SK-N-SH (cell line): ENCODE results near the gene MT2A. TPM values are rescaled to one million over a fixed set of nuclear protein-coding genes. Genes with fewer than 3 reads are reported as not detected.

Experiments used
- CTCF ChIA-PET: fragments of 300-600, 350-600 bp; formaldehyde crosslinking; extraction: SDS; loops from one replicate; lab custom pipeline; 2021; lab: Yijun Ruan, JAX
- POLR2A ChIA-PET: fragments of 350-600 bp; sonication (Branson Sonifier 250); formaldehyde crosslinking; extraction: SDS; loops from one replicate; lab custom pipeline; 2020; ENCODE audit warnings: antibody characterized with exemption, inconsistent platforms; lab: Yijun Ruan, JAX
- DNase-seq: peaks from one replicate; pipeline ENCODE4 v3.0.0; 2012
- H2AFZ ChIP-seq: fragments of 200-600 bp; sonication (generic); 2 replicates; pipeline ENCODE4 v1.8.1; 2016; ENCODE audit warnings: antibody characterized with exemption, mild to moderate bottlenecking, low read depth
- H3F3A ChIP-seq: fragments of 200-600 bp; sonication (generic); replicated peaks from 2 replicates; pipeline ENCODE3; 2016; ENCODE audit warnings: antibody characterized with exemption, mild to moderate bottlenecking; ENCODE audit not compliant: insufficient read depth
- H3K27ac ChIP-seq, 2 experiments: fragments of 200-500 bp in 1 of 2; fragments of 200-600 bp in 1 of 2; sonication (Bioruptor generic) in 1 of 2; sonication (generic), shearing (Covaris generic) in 1 of 2; 2 replicates each; pipeline versions ENCODE4 v1.5.1 to v1.6.1; 2014 to 2016; ENCODE audit warnings: low read depth in 2 of 2, inconsistent platforms in 1 of 2, low read length in 1 of 2, mild to moderate bottlenecking in 1 of 2, mixed read lengths in 1 of 2
- H3K27me3 ChIP-seq: fragments of 200-600 bp; sonication (generic), shearing (Covaris generic); 2 replicates; pipeline ENCODE4 v1.6.1; 2016; ENCODE audit warnings: mixed run types; ENCODE audit not compliant: insufficient read depth
- H3K36me3 ChIP-seq, 2 experiments: fragments of 200-500 bp in 1 of 2; fragments of 200-600 bp in 1 of 2; sonication (Bioruptor generic) in 1 of 2; sonication (generic) in 1 of 2; replicated peaks in 1 of 2; 2 replicates each; pipeline versions ENCODE3 to v1.5.1; 2014 to 2016; ENCODE audit warnings: low read length in 1 of 2, mild to moderate bottlenecking in 1 of 2; ENCODE audit not compliant: insufficient read depth in 2 of 2, control insufficient read depth in 1 of 2
- H3K4me1 ChIP-seq, 2 experiments: fragments of 200-500 bp in 1 of 2; fragments of 200-600 bp in 1 of 2; sonication (Bioruptor generic) in 1 of 2; sonication (generic), shearing (Covaris generic) in 1 of 2; 2 replicates each; pipeline versions ENCODE4 v1.5.1 to v1.6.1; 2014 to 2016; ENCODE audit warnings: low read depth in 1 of 2, low read length in 1 of 2, mixed run types in 1 of 2; ENCODE audit not compliant: insufficient read depth in 2 of 2, control insufficient read depth in 1 of 2
- H3K4me2 ChIP-seq: fragments of 200-600 bp; sonication (generic), shearing (Covaris generic); 2 replicates; pipeline ENCODE4 v1.6.1; 2017; ENCODE audit warnings: mixed run types
- H3K4me3 ChIP-seq, 2 experiments: fragments of 200-500 bp in 1 of 2; fragments of 200-600 bp in 1 of 2; sonication (Bioruptor generic) in 1 of 2; sonication (generic), shearing (Covaris generic) in 1 of 2; 2 replicates each; pipeline versions ENCODE4 v1.5.1 to v1.8.1; 2014 to 2016; ENCODE audit warnings: low read depth in 2 of 2, inconsistent platforms in 1 of 2, low read length in 1 of 2, mild to moderate bottlenecking in 1 of 2, mixed read lengths in 1 of 2, moderate library complexity in 1 of 2
- H3K79me2 ChIP-seq: fragments of 200-600 bp; sonication (generic); 2 replicates; pipeline ENCODE4 v1.8.1; 2017; ENCODE audit warnings: mild to moderate bottlenecking; ENCODE audit not compliant: insufficient read depth
- H3K9ac ChIP-seq: fragments of 200-600 bp; sonication (generic); 2 replicates; pipeline ENCODE4 v1.6.1; 2017; ENCODE audit warnings: mixed run types
- H3K9me2 ChIP-seq: fragments of 200-600 bp; sonication (generic); 2 replicates; pipeline ENCODE4 v1.6.1; 2017; ENCODE audit warnings: mixed run types
- H3K9me3 ChIP-seq: fragments of 200-600 bp; sonication (generic); 2 replicates; pipeline ENCODE4 v1.6.1; 2017; ENCODE audit warnings: mixed run types, mild to moderate bottlenecking, moderate library complexity
- H4K20me1 ChIP-seq: fragments of 200-600 bp; sonication (generic); 2 replicates; pipeline ENCODE4 v1.6.1; 2017; ENCODE audit warnings: mild to moderate bottlenecking, mixed run types; ENCODE audit not compliant: insufficient read depth
- EZH2phosphoT487 ChIP-seq: fragments of 200-600 bp; sonication (generic); IDR thresholded peaks from 2 replicates; pipeline ENCODE4 v1.6.1; 2017; ENCODE audit warnings: low read depth, mixed run types, mild to moderate bottlenecking, antibody characterized with exemption, moderate library complexity, borderline replicate concordance
- FOSL2 ChIP-seq: IDR thresholded peaks from 2 replicates; pipeline ENCODE4 v1.4.0; 2012; ENCODE audit warnings: low read depth, mild to moderate bottlenecking, moderate library complexity, borderline replicate concordance
- FOXJ3 ChIP-seq: sonication (generic); formaldehyde crosslinking; IDR thresholded peaks from 2 replicates; pipeline ENCODE4 v1.5.1; 2020; ENCODE audit warnings: mild to moderate bottlenecking, missing genetic modification reagents
- FOXM1 ChIP-seq: IDR thresholded peaks from 2 replicates; pipeline ENCODE4 v1.4.0; 2012; ENCODE audit warnings: low read depth, mild to moderate bottlenecking
- GABPA ChIP-seq: IDR thresholded peaks from 2 replicates; pipeline ENCODE4 v1.4.0; 2012; ENCODE audit warnings: low read depth, mild to moderate bottlenecking
- MXI1 ChIP-seq: IDR thresholded peaks from 2 replicates; pipeline ENCODE4 v1.6.1; 2012; ENCODE audit warnings: mild to moderate bottlenecking, low read depth, low read length, improper control_type of control experiment
- NFIC ChIP-seq: IDR thresholded peaks from 2 replicates; pipeline ENCODE4 v1.4.0; 2012; ENCODE audit warnings: borderline replicate concordance
- NRF1 ChIP-seq: IDR thresholded peaks from 2 replicates; pipeline ENCODE4 v1.6.1; 2012; ENCODE audit warnings: low read depth, mild to moderate bottlenecking, low read length
- POLR2AphosphoS5 ChIP-seq: IDR thresholded peaks from 2 replicates; pipeline ENCODE4 v1.6.1; 2012; ENCODE audit warnings: low read depth, low read length
- RAD21 ChIP-seq: IDR thresholded peaks from 2 replicates; pipeline ENCODE4 v1.6.1; 2012; ENCODE audit warnings: mild to moderate bottlenecking, low read length
- RCOR1 ChIP-seq: fragments of 150-350 bp; IDR thresholded peaks from 2 replicates; pipeline ENCODE4 v1.6.1; 2017; ENCODE audit warnings: antibody characterized with exemption, low read length
- RXRA ChIP-seq: IDR thresholded peaks from 2 replicates; pipeline ENCODE4 v1.4.0; 2012; ENCODE audit warnings: low read depth, mild to moderate bottlenecking, borderline replicate concordance
- TAF1 ChIP-seq: IDR thresholded peaks from 2 replicates; pipeline ENCODE4 v1.6.1; 2012; ENCODE audit warnings: low read depth, mild to moderate bottlenecking, low read length, moderate library complexity, borderline replicate concordance
- TCF12 ChIP-seq: IDR thresholded peaks from 2 replicates; pipeline ENCODE4 v1.4.0; 2012
- TEAD4 ChIP-seq: IDR thresholded peaks from 2 replicates; pipeline ENCODE4 v1.4.0; 2012; ENCODE audit warnings: mild to moderate bottlenecking, borderline replicate concordance; ENCODE audit not compliant: insufficient read depth
- WGBS: methylation state at CpG from one replicate; pipeline ENCODE4 v1.1.6; 2017; ENCODE audit warnings: low lambda C conversion rate; 5-methylcytosine and 5-hydroxymethylcytosine counted together
- polyA plus RNA-seq, 3 experiments: library from polyadenylated mRNA; depleted of rRNA; stranded (reverse); fragments of >200 nt; gene quantifications; 2 replicates each; pipeline ENCODE4 v1.2.3, GENCODE V29; 2012
- TF ChIP-seq, protein P1 (sequence below): fragments of 200-600 bp; sonication (generic); IDR thresholded peaks from 2 replicates; pipeline ENCODE4 v1.6.1; 2017; ENCODE audit warnings: antibody characterized with exemption, mild to moderate bottlenecking, moderate library complexity
- TF ChIP-seq, protein P2 (sequence below): IDR thresholded peaks from 2 replicates; pipeline ENCODE4 v1.4.0; 2012; ENCODE audit warnings: low read depth
- TF ChIP-seq, protein P3 (sequence below): fragments of 150-350 bp; IDR thresholded peaks from 2 replicates; pipeline ENCODE4 v1.6.1; 2017; ENCODE audit warnings: antibody characterized with exemption, low read length, low read depth, borderline replicate concordance

Gene MT2A
- polyA plus RNA-seq, 1 of the 3 experiments (the other 2 are of a cell fraction): 133 TPM

DNA sequence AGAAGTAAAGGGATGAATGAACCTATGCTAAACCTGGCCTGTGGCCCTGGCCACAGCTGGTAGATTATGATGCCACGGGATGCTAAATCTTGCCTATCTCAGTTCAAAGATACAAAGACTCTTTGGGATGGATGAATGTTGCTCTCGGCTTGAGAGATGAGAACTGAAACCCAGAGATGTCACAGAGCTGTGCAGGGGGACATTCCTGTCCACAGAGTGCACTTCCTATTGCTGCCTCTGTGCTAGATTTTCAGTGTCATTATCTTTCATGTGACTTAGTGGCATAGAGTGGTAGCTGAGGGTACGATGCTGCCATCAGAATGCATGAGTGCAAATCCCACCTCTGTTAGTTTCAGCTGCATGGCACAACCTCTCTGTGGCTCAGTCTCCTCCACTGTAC, 21.8 kb downstream of the MT2A start:
- no peaks in the 10 kb centered on the region for H3K9me3 ChIP-seq
- H3K4me1 ChIP-seq: peaks cover 7 to 23% of the 10 kb centered on the region in 2 experiments; a peak in 1 of 4 replicates
- no peak overlapping the region for H3K4me2 ChIP-seq
- ChIA-PET CTCF (interaction anchor here (1.1 to 1.7 kb wide), 3 partner anchors 12 to 72 kb away, joined by 3 to 6 read pairs (median 5); no protein-coding TSS in a partner anchor), POLR2A (interaction anchor here (0.6 to 1.2 kb wide), 2 partner anchors 12 to 21 kb away, joined by 3 read pairs; no protein-coding TSS in a partner anchor)
- WGBS: 67% methylated on average over 3 of the region's 3 CpGs
- H2AFZ ChIP-seq: no peak overlapping the region
- no peaks in the 10 kb centered on the region for H4K20me1 ChIP-seq
- no peak overlapping the region for H3K4me3 ChIP-seq
- peak; percentile 54 for DNase-seq
- no peaks in the 10 kb centered on the region for H3K9me2 ChIP-seq
- peaks cover 7% of the 10 kb centered on the region for H3F3A ChIP-seq
- TF ChIP-seq NRF1: no peak
- TF ChIP-seq, protein P1, sequence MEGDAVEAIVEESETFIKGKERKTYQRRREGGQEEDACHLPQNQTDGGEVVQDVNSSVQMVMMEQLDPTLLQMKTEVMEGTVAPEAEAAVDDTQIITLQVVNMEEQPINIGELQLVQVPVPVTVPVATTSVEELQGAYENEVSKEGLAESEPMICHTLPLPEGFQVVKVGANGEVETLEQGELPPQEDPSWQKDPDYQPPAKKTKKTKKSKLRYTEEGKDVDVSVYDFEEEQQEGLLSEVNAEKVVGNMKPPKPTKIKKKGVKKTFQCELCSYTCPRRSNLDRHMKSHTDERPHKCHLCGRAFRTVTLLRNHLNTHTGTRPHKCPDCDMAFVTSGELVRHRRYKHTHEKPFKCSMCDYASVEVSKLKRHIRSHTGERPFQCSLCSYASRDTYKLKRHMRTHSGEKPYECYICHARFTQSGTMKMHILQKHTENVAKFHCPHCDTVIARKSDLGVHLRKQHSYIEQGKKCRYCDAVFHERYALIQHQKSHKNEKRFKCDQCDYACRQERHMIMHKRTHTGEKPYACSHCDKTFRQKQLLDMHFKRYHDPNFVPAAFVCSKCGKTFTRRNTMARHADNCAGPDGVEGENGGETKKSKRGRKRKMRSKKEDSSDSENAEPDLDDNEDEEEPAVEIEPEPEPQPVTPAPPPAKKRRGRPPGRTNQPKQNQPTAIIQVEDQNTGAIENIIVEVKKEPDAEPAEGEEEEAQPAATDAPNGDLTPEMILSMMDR: no peak
- TF ChIP-seq, protein P2, sequence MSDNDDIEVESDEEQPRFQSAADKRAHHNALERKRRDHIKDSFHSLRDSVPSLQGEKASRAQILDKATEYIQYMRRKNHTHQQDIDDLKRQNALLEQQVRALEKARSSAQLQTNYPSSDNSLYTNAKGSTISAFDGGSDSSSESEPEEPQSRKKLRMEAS: no peak
- no peak for TF ChIP-seq MXI1
- no peak for TF ChIP-seq NFIC
- no peak for TF ChIP-seq EZH2phosphoT487
- TF ChIP-seq, protein P3, sequence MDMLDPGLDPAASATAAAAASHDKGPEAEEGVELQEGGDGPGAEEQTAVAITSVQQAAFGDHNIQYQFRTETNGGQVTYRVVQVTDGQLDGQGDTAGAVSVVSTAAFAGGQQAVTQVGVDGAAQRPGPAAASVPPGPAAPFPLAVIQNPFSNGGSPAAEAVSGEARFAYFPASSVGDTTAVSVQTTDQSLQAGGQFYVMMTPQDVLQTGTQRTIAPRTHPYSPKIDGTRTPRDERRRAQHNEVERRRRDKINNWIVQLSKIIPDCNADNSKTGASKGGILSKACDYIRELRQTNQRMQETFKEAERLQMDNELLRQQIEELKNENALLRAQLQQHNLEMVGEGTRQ: no peak
- no peak for TF ChIP-seq TCF12
- TF ChIP-seq RXRA: no peak
- no peak for TF ChIP-seq FOSL2
- no peak for TF ChIP-seq POLR2AphosphoS5
- no peak for TF ChIP-seq RCOR1
- TF ChIP-seq FOXJ3 (CRISPR knock-in tag): no peak
- TF ChIP-seq TAF1: no peak
- TF ChIP-seq, all 33 proteins: peak for 0
- Histone ChIP-seq H3K27ac (no peak overlapping the region), H3K79me2 (peaks cover 13% of the 10 kb centered on the region; the same call in 1 of the 2 replicates), H3K27me3 (peaks cover 8% of the 10 kb centered on the region; the same call in 1 of the 2 replicates), H3K9ac (no peak overlapping the region), H3K36me3 (no peaks in the 10 kb centered on the region)

DNA sequence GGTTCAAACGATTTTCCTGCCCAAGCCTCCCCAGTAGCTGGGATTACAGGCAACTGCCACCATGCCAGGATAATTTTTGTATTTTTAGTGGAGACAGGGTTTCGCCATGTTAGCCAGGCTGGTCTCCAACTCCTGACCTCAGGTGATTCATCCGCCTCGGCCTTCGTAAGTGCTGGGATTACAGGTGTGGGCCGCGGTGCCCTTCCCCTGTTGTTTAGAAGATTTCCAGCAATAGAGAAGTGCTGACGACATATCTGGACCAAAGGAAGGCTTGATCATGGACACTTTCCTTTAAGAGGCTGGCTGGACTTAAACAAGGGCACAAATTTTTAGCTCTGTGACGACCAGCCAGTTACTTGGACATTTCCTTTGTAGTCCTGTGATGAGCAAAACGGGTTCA, 22.8 kb downstream of the MT2A start:
- Histone ChIP-seq H2AFZ (no peak overlapping the region), H3K9ac (no peak overlapping the region), H3F3A (peaks cover 7% of the 10 kb centered on the region), H3K9me3 (no peaks in the 10 kb centered on the region), H3K9me2 (no peaks in the 10 kb centered on the region), H3K4me3 (no peak overlapping the region), H3K36me3 (no peaks in the 10 kb centered on the region), H3K79me2 (peaks cover 7% of the 10 kb centered on the region; the same call in 1 of the 2 replicates), H3K27ac (no peak overlapping the region), H4K20me1 (no peaks in the 10 kb centered on the region), H3K4me2 (no peak overlapping the region), H3K27me3 (peaks cover 19% of the 10 kb centered on the region; the same call in 1 of the 2 replicates), H3K4me1 (peaks cover 7 to 26% of the 10 kb centered on the region in 2 experiments; a peak in 1 of 4 replicates)
- WGBS: 87% methylated on average over 10 of the region's 10 CpGs
- ChIA-PET CTCF (interaction anchor here (1.1 to 1.7 kb wide), 3 partner anchors 13 to 71 kb away, joined by 3 to 6 read pairs (median 3); no protein-coding TSS in a partner anchor), POLR2A (no interaction called here)
- TF ChIP-seq GABPA: no peak
- TF ChIP-seq NFIC: no peak
- no peak for TF ChIP-seq POLR2AphosphoS5
- TF ChIP-seq FOXM1: no peak
- no peak for TF ChIP-seq RAD21
- TF ChIP-seq FOXJ3 (CRISPR knock-in tag): no peak
- no peak for TF ChIP-seq TEAD4
- no peak for DNase-seq
